Small intestine (tissue), 7 donors: ENCODE data around the gene NIPSNAP2. TPM values are rescaled to one million over a fixed set of nuclear protein-coding genes. Genes with fewer than 3 reads are reported as not detected.
A peak's percentile ranks its signal among the peaks of the same experiment; 100 is the strongest.
"Not testable (repeated sequence)": the region's sequence is repeated elsewhere in the genome, so short reads cannot be mapped to it uniquely, and the experiment has no call there.

Experiments used
- DNase-seq, 2 donors: peaks; one replicate each; pipeline versions ENCODE4 v3.0.0 to v3.0.0-alpha.2; 2013
- FAIRE-seq: peaks from 2 replicates; lab custom pipeline; 2012; peaks lifted over from hg19 to GRCh38; lab: Jason Lieb, UNC
- H3K27ac ChIP-seq, 3 donors: one replicate each; pipeline ENCODE4 v1.5.1; 2013; ENCODE audit warnings: low read length in 2 of 3, mild to moderate bottlenecking in 2 of 3, control low read depth in 1 of 3, inconsistent platforms in 1 of 3, low read depth in 1 of 3, moderate library complexity in 1 of 3
- H3K27me3 ChIP-seq, 3 donors: one replicate each; pipeline ENCODE4 v1.6.1; 2013; ENCODE audit warnings: low read length in 3 of 3, inconsistent platforms in 1 of 3; ENCODE audit not compliant: control insufficient read depth in 3 of 3, insufficient read depth in 3 of 3
- H3K36me3 ChIP-seq, 3 donors: one replicate each; pipeline ENCODE4 v1.6.1; 2013; ENCODE audit warnings: low read length in 3 of 3, inconsistent platforms in 1 of 3, low read depth in 1 of 3, mild to moderate bottlenecking in 1 of 3, moderate library complexity in 1 of 3; ENCODE audit not compliant: control insufficient read depth in 3 of 3, insufficient read depth in 2 of 3
- H3K4me1 ChIP-seq, 3 donors: one replicate each; pipeline ENCODE4 v1.6.1; 2013; ENCODE audit warnings: low read length in 2 of 3, inconsistent platforms in 1 of 3, low read depth in 1 of 3, mild to moderate bottlenecking in 1 of 3, moderate library complexity in 1 of 3; ENCODE audit not compliant: control insufficient read depth in 3 of 3, insufficient read depth in 2 of 3
- H3K4me3 ChIP-seq, 3 donors: one replicate each; pipeline ENCODE4 v1.5.1; 2013; ENCODE audit warnings: low read length in 3 of 3, control low read depth in 1 of 3, inconsistent platforms in 1 of 3, low read depth in 1 of 3, mild to moderate bottlenecking in 1 of 3, moderate library complexity in 1 of 3
- H3K9me3 ChIP-seq, 2 donors: one replicate each; pipeline ENCODE4 v1.6.1; 2013; ENCODE audit warnings: low read depth in 1 of 2, low read length in 1 of 2; ENCODE audit not compliant: control insufficient read depth in 2 of 2, insufficient read depth in 1 of 2
- WGBS, 3 donors: extraction: QIAGEN DNeasy Blood & Tissue Kit; methylation state at CpG; one replicate each; pipeline ENCODE4 v1.1.7; 2013; 5-methylcytosine and 5-hydroxymethylcytosine counted together
- polyA plus RNA-seq, 4 donors: library from polyadenylated mRNA; stranded (reverse) in 3 of 4; unstranded in 1 of 4; fragments of 200-250 nt in 3 of 4; fragments of 120-200 nt in 1 of 4; gene quantifications; one replicate each; pipeline versions ENCODE4 v1.2.1 to v1.2.3, GENCODE V29; 2013
- donor health status: healthy with polysubstance abuse.
- donor health status: control.
- donor health status: control.
- donor health status: Bipolar disorder and iron deficiency.
- donor health status: healthy.

Gene NIPSNAP2
- polyA plus RNA-seq, 4 donors: 28.2 to 52.8 (median 40.9) TPM

DNA sequence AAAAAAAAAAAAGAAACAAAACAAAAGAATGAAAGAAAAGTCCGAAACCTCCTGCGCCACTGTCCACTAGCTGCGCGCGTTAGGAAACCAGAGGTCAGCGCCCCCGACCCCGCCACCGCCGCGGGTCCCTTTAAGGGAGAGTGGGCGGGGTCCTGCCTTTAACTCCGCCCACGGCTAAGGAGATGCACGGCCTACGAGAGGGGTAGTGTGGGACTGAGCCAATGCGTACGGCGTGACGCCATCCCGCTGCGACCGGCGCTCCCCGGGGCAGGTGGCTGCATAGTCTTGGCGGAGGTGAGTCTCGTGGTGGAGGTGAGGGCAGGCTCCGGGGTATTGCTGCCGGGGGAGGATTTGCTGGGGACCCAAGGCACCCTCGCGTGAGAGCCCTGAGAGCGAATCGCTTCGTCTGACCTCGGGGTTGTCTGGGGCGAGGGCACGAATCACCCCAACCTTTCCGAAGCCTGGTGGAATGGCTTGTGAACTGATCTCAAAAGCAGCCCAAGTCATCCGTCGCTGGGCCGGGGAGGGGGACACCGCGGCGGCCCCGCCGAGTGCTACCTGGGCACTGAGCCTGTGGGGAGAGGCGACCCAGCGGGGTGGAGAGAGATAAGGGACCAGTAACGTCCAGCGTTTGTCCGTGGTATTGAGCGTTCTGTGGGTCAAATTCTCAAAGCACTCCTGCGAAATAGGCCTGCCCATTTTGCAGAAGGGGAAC lies 12.6 kb upstream of the NIPSNAP2 start, which contains the start of gene MRPS17:
Gene MRPS17 (plus strand): TSS at position 241 of the 715 bp plus-strand sequence. CDS start 1,319 bp downstream, outside the sequence.
- 0 to 1% (median 1%) methylated on average over 45 to 53 of the region's 53 CpGs for WGBS, 3 donors
- Histone ChIP-seq H3K27me3 (no peaks in the 10 kb centered on the region), H3K4me1 (no peaks in the 10 kb centered on the region), H3K36me3 (peaks cover 0 to 12% (median 4%) of the 10 kb centered on the region in 3 donors), H3K9me3 (no peaks in the 10 kb centered on the region), H3K4me3 (peak within 1 kb of the TSS; percentile 67 to 94 (median 83)), H3K27ac (peak within 1 kb of the TSS; percentile 73 to 87 (median 79))
- peak; percentile 93 to 97 for DNase-seq
- no peak for FAIRE-seq

DNA sequence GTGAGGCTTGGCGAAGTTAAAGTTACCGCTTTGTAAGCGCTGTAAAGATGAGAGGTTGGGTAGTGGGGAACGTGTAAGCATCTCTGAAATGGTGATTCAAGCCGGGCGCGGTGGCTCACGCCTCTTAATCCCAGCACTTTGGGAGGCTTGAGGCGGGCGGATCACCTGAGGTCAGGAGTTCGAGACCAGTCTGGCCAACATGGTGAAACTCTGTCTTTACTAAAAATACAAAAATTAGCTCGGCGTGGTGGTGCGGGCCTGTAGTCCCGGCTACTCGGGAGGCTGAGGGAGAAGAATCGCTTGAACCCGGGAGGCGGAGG lies 12.1 kb upstream of the NIPSNAP2 start:
- peak overlapping the region; percentile 73 to 87 (median 79) for H3K27ac ChIP-seq
- WGBS, 3 donors: 32 to 34% (median 33%) methylated on average over 19 of the region's 19 CpGs
- not testable (repeated sequence) for H3K9me3 ChIP-seq, FAIRE-seq, DNase-seq, H3K4me1 ChIP-seq, H3K27me3 ChIP-seq
- peaks cover 0 to 14% (median 4%) of the 10 kb centered on the region in 3 donors for H3K36me3 ChIP-seq
- peak overlapping the region; percentile 67 to 94 (median 83) for H3K4me3 ChIP-seq

DNA sequence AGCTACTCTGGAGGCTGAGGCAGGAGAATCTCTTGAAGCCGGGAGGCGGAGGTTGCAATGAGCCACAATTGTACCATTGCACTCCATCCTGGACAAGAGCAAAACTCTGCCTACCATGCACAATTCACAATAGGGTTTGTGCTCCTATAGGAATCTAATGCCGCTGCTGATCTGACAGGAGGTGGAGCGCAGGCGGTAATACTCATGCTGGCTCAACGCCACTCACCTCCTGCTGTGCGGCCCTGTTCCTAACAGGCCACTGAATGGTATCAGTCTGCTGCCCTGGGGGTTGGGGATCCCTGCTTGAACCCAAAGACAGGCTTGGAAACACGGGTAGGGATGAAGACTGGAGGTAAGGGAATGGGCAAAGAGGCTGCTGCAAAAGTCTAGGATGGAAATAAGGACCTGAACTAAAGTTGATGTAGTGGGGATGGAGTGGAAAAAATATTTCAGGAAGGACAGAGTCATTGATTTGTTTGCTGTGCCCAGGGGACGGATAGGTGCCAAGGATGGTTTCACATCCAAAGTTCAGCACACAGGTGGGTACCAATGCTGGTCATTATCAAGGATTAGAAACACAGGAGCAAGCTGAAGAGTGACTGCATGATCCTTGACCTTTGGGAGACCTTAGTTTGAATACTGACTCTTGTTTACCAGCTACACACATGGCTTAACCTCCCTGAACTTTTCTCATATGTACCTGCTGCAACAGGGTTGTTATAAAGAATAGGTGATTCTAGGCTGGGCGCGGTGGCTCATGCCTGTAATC lies 10.5 kb upstream of the NIPSNAP2 start:
- WGBS, 3 donors: 88 to 91% (median 91%) methylated on average over 11 of the region's 11 CpGs
- Histone ChIP-seq H3K4me3 (no peak overlapping the region), H3K4me1 (no peaks in the 10 kb centered on the region), H3K27ac (no peak overlapping the region), H3K9me3 (no peaks in the 10 kb centered on the region), H3K36me3 (peaks cover 0 to 14% (median 4%) of the 10 kb centered on the region in 3 donors), H3K27me3 (no peaks in the 10 kb centered on the region)
- no peak for FAIRE-seq
- no peak for DNase-seq

DNA sequence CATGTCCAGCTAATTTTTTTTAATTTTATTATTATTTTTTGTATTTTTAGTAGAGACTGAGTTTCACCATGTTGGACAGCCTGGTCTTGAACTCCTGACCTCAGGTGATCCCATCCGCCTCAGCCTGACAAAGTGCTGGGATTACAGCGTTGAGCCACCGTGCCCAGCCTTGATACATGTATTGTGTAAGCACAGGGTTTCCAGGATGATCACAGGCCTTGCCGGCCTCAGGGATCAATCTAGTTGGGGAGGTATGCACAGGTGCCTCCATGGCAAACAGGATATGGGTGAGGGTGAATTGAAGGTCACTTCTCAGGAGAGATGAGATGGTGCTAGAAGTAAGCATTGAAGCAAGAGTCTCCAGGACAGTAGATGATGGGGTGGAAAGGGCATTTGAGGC lies 7.2 kb upstream of the NIPSNAP2 start:
- peaks cover 0 to 14% (median 4%) of the 10 kb centered on the region in 3 donors for H3K36me3 ChIP-seq
- no peaks in the 10 kb centered on the region for H3K9me3 ChIP-seq
- H3K27me3 ChIP-seq: no peaks in the 10 kb centered on the region
- no peaks in the 10 kb centered on the region for H3K4me1 ChIP-seq
- WGBS, 3 donors: 82 to 89% (median 85%) methylated on average over 4 of the region's 4 CpGs
- no peak for DNase-seq
- no peak overlapping the region for H3K4me3 ChIP-seq
- FAIRE-seq: no peak
- no peak overlapping the region for H3K27ac ChIP-seq

DNA sequence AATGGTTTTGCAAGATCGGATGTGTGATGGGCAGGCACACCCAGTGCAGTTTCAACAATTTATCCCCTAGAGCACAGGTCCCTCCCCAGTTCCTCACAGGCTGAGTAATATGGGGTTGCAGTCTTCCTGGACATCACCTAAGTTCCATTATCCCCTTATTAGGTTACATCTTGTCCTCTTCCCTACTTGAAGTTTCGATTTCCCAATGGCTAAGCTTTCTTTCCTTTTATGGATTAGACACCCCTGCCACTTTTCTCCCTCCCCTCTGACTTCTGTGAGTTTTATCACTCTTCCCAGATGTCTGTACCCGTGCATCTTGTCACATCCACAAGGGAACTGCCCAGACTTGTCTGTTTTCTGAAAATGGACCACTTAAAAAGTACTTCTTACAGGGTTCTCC lies 2.4 kb upstream of the NIPSNAP2 start:
- Histone ChIP-seq H3K4me1 (no peaks in the 10 kb centered on the region), H3K27ac (no peak overlapping the region), H3K36me3 (peaks cover 0 to 6% (median 0%) of the 10 kb centered on the region in 3 donors), H3K9me3 (no peaks in the 10 kb centered on the region), H3K27me3 (no peaks in the 10 kb centered on the region), H3K4me3 (no peak overlapping the region)
- FAIRE-seq: no peak
- 73 to 80% (median 75%) methylated on average over 3 of the region's 3 CpGs for WGBS, 3 donors
- no peak for DNase-seq

DNA sequence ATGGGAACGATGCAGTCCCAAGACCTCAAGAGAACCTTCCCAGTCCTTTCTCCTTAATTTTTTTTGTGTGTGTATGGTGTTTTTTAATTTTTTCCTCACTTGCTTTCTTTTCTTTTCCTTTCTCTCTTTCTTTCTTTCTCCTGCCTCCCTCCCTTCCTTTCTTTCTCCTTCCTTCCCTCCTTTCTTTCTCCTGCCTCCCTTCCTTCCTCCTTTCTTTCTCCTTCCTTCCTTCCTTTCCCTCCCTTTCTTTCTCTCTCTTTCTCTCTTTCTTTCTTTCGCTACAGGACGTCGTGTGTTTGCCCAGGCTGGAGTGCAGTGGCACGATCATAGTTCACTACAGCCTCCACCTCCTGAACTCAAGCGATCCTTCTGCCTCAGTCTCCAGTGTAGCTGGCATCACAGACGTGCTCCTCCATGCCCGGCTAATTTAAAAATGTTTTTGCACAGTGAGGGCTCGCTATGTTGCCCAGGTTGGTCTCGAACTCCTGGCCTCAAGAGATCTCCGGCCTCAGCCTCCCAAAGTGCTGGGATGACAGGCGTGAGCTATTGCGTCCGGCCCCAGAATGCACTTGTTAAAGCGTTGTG lies 709 bp upstream of the NIPSNAP2 start:
- WGBS, 3 donors: 52 to 74% (median 59%) methylated on average over 15 of the region's 15 CpGs
- peak overlapping the region; percentile 86 to 98 (median 96) for H3K27ac ChIP-seq
- peaks cover 0 to 11% (median 0%) of the 10 kb centered on the region in 3 donors for H3K36me3 ChIP-seq
- FAIRE-seq (no peak), DNase-seq (peak in 1 of 2 donors; percentile 2)
- H3K27me3 ChIP-seq: no peaks in the 10 kb centered on the region
- no peaks in the 10 kb centered on the region for H3K9me3 ChIP-seq
- H3K4me3 ChIP-seq: peak overlapping the region; percentile 16 to 75 (median 44)
- no peaks in the 10 kb centered on the region for H3K4me1 ChIP-seq

DNA sequence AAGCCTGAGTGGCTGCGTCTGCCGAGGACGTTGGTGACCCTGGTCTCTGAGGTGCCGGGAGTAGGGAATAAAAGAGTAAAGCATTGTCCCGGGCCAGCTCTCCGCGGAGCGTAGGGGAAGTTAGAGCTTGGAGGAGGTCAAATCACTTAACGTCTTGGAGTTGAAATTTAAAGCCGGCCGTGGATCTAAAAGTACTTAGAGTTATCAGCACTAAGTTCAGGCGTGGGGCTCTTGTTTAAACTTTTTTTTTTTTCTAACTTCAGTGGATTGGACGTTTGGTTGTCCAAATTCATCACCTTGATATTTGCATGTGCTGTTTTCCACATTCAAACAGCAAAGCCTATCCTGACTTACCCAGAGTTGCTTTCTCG lies 700 bp downstream of the NIPSNAP2 start:
- Histone ChIP-seq H3K4me3 (peak overlapping the region; percentile 65 to 75 (median 73)), H3K27me3 (no peaks in the 10 kb centered on the region), H3K27ac (peak overlapping the region; percentile 94 to 98 (median 96)), H3K4me1 (no peaks in the 10 kb centered on the region), H3K36me3 (peaks cover 0 to 23% (median 0%) of the 10 kb centered on the region in 3 donors), H3K9me3 (no peaks in the 10 kb centered on the region)
- DNase-seq: no peak
- no peak for FAIRE-seq
- WGBS, 3 donors: 1 to 2% (median 2%) methylated on average over 13 to 14 of the region's 14 CpGs

DNA sequence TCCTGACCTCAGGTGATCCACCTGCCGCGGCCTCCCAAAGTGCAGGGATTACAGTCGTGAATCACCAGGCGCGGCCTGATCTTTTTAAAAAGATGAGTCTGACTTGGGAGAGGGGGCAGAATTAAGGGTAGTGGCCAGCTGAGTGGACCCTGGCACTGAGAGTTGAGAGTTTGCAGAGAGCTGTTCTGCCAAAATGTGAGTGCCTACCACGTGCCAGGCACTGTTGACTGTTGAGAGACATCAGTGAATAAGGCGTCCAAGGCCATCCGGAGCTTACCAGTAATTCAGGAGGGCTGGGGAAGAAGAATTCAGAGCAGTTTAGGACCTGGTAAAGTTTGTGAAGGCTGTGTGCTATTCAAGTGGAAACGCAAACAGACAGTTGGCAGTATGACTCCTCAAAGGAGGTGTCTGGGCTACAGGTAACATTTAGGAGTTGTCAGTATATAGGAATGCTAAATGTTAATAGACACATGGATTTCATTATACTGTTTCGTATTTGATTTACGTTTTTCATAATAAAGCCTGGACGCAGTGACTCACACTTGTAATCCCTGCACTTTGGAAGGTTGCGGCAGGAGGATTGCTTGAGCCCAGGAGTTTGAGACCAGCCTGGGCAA lies 1.5 kb downstream of the NIPSNAP2 start:
- Histone ChIP-seq H3K27me3 (no peaks in the 10 kb centered on the region), H3K4me1 (no peaks in the 10 kb centered on the region), H3K9me3 (no peaks in the 10 kb centered on the region), H3K4me3 (no peak overlapping the region), H3K36me3 (peaks cover 0 to 25% (median 0%) of the 10 kb centered on the region in 3 donors), H3K27ac (peak overlapping the region; percentile 21 to 37 (median 27))
- DNase-seq (peak; percentile 2 to 16), FAIRE-seq (no peak)
- WGBS, 3 donors: 68 to 85% (median 72%) methylated on average over 13 of the region's 13 CpGs
